UCSD-AML1 (cell line): ENCODE data around the gene TDRD9.

Experiments
- DNase-seq: peaks from one replicate; lab custom pipeline; 2025; ENCODE audit not compliant: unreplicated experiment; lab: John Stamatoyannopoulos, UW

The TDRD9 gene

DNA sequence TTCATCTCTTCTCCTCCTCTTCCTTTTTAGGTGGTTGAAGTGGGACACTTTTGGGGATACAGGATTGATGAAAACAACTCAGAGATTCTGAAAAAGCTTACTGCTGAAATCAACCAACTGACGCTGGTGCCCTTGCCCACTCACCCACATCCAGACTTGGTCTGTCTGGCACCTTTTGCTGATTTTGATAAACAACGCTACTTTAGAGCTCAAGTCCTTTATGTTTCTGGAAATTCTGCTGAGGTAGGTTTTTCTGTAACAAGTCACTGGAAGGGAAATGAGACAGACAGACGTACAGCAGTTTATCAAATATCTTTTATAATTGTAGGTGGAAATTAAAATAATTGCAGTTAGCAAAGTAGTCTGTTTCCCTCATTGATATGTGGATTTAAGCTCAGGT lies 97.3 kb downstream of the TDRD9 start:
- DNase-seq: no peak

DNA sequence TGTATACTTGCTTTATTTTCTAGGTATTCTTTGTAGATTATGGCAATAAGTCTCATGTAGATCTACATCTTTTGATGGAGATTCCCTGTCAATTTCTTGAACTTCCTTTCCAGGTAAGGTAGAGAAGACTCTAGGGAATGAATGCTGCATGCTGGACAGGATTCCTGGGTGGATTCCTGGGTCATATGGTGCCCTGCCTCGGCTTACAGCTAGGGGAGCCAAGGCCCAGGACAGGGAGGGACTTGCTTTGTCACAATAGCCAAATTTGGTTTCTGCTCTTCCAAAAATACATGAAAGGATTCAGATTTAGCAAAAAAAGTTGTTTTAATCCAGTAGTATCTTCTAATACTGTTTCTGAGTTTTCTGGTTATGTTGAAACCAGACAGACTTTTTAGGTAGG lies 97.8 kb downstream of the TDRD9 start:
- DNase-seq: no peak

DNA sequence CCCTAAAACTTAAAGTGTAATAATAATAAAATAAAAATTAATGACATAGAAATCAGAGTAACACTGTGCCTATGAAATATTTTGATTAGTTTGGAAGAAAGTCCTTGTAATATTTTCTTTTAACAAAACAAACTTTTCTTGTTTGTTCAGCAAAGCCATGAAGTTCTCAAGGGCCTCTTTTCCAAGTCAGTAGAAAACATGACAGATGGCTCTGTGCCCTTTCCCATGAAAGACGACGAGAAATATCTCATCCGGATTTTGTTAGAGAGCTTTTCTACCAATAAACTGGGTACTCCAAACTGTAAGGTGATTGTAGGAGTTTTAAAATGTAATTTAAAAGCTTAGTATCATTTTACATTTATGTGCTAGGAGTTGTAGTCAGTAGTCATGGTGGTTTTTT lies 102.7 kb downstream of the TDRD9 start:
- no peak for DNase-seq

DNA sequence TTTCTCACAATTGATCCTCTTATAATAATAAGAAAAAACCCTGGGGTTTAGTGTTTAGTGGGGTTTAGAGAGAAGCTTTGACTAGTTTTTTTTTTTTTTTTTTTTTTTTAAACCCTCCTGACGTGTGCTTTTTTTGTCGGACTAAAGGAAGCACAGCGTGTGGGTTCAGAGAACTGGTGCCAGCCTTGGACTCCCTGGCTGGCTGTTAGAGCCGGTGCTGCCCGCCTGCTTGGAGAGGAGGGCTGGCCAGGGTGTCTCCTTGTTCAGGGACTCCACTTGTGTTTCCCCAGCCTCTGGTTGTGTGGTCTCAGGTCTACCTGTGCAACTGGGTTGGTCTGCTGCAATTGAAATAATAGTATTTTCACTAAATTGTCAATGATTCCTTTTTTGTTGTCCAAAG lies 103.1 kb downstream of the TDRD9 start:
- no peak for DNase-seq

DNA sequence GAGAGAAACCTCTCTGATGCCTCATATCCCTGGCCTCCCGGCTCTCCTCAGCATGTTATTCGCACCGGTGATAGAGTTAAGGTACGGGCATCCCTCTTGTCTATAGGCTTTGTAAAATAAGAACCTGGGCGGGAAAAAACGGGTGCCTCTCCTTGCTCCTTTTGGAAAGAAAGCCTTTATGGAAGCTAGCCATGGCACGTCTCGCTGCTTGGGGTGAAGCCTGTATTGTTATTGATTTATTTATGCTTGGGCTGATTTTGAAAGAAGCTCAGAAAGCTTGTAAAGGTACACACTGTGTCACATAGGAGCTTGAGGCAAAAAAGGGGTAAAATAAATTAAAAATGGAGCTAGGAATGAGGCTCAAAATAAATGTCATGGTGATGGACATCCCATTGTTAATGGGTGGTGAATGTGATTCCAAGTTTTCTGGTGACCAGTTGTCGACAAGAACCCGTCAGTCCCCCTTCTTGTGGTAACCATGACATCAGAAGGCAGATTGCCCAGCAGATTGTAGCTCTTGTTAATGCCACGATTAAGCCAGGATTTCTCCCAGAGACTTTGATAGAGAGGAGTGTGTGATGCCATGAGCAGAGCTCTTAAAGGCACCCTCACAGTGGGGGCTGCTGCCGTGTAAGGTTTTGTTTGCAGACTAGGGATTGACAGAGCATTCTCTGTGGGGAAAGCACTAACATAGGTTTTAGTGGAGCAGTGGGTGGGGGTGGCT lies 106.9 kb downstream of the TDRD9 start:
- DNase-seq: no peak

DNA sequence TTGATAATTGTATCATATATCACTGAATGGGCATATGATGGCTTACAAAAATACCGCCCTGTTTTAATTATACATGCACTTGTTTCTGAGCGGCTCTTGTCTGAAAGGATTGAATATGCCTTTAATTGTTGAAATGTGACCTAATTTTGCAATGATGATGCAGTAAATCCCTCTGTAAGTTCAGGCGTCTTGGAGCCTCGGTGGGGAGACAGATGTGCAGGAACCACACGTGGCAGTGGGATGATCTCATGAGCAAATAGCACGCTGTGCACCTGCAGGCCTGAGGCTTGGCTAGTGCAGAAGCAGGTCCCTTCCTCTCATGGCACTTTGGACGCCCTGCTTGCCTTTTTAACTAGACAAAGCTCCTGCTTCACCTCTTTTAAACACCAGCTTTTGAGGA lies 108.0 kb downstream of the TDRD9 start:
- no peak for DNase-seq

DNA sequence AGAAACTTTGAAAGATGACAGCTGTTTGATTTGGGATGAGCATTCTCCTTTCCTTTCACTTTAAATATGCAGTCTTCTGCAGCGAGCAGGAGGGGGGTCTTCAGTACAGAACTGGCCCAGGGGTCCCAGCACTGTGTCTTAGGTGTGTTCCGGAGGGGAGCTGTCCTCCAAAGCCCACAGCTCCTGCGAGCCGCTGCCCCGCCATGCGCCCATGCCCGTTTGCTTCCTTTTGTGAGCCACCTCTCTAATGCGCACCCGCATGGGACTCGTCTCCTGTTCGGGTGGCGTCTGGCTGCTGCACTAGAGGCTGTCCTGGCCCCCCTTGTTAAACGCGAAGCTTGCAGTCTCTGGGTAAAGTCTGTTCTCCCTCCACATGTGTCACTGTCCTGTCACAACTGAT lies 108.8 kb downstream of the TDRD9 start:
- no peak for DNase-seq

DNA sequence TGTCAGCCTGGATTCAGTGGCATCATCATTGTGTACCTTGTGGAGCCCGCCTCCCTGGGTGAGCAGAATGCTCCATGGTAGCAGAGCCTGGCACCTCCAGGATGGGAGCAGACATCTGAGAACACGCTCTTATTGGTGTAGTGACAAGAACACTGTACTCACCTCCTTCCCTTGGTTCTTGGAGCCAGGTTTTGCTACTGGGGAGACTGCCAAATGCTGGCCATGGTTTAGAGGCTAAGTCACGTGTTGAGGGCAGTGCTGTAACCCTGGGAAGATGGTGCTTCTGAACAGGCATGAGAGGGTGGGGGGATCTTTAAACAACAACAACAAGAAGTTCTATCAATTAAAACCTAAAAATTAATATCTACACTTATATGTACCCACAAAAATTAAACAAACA lies 109.6 kb downstream of the TDRD9 start:
- no peak for DNase-seq

DNA sequence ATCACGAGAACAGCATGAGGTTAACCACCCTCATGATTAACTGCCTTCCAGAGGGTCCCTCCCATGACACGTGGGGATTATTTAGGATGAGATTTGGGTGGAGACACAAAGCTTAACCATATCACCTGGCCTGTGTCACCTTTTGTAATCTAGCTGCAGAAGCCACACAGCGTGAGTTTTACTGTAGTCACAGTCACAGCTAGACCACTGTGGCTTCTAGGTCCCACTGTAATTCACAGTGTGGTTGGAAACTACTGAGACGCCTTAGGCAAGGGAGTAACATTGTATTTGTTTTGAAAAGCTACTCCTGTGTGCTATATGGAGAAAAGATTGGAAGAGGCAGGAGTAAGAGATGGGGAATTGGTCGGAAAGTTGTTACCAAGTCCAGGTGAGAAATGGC lies 111.0 kb downstream of the TDRD9 start:
- no peak for DNase-seq

DNA sequence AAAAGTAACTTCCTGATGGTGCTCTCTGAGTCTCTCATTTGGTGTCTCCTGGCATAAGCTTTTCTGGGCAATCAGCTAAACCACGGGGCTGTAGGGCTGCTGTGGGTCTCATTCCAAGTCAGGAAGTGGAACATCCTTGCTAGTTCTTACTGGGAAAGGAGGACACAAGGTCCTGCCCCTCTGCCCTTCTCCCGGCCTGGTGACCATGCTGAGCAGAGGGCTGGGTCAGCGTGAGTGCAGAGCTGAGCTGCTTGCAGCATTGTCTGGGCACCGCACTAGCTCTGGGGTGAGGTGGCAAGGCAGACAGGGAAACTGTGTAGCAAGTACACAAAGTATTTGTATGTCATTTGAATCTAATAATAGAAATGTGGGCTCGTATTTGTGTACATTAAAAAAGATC lies 112.3 kb downstream of the TDRD9 start:
- DNase-seq: no peak

DNA sequence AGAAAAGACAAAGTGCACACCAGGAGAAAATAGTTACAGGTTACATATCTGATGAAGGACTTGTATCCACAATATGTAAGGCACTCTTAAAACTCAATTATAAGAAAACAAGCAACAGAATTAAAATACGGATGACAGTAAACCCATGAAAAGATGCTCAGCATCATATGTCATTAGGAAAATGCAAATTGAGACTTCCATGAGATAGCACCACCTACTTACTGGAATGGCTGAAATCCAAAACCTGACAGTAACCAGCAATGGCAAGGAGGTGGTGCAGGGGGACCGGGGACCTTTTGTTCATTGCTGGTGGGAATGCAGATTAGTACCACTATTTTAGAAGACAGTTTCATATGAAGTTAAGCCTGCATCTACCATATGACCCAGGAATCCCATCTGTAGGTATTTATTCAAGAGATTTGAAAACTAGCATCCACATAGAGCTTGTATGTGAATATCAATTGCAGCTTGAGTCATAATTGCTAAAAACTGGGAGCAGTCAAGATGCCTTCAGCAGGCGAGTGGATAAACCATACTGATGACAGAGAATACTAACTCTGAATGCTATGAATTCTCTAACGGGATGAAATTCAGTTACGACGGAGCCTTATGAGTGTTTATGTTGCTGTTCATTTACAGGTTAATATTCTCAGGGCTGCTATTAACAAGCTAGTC lies 113.3 kb downstream of the TDRD9 start:
- DNase-seq: no peak

DNA sequence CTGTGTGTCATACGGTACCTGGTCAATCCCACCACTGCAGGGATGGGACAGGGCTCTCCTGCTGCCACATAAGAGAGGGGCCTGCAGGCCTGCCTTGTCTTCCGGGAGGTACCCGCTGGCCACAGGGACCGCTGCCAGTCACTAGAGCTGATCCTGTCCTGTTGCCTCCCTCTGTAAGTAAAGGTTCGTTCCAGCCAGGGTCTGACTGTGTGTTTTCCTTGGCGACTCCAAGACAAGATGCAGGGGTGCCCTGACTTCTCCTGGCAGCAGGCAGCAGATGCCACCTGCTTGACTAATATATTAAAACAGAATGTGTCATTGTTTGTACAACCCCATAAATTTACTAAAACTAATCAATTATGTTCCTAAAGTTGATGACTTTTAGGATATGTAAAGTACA lies 115.8 kb downstream of the TDRD9 start:
- no peak for DNase-seq

DNA sequence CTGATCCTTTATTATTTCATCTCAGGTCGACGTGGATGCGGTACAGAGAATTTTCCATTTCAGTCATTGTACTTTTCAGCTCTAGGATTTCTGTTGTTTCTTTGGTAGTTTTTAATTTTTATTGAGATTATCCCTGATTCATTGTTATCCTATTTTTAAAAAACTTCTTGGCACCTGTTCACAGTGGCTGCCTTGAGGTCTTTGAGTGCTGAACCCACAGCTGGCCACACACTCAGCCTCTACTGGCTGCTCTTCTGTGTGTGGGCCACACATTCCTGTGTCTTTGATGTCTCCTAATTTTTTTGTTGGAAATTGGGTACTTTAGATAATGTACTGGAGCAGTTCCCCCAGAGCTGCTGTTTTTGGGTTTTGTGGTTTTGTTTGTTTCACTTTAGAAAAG lies 119.5 kb downstream of the TDRD9 start:
- DNase-seq: no peak

DNA sequence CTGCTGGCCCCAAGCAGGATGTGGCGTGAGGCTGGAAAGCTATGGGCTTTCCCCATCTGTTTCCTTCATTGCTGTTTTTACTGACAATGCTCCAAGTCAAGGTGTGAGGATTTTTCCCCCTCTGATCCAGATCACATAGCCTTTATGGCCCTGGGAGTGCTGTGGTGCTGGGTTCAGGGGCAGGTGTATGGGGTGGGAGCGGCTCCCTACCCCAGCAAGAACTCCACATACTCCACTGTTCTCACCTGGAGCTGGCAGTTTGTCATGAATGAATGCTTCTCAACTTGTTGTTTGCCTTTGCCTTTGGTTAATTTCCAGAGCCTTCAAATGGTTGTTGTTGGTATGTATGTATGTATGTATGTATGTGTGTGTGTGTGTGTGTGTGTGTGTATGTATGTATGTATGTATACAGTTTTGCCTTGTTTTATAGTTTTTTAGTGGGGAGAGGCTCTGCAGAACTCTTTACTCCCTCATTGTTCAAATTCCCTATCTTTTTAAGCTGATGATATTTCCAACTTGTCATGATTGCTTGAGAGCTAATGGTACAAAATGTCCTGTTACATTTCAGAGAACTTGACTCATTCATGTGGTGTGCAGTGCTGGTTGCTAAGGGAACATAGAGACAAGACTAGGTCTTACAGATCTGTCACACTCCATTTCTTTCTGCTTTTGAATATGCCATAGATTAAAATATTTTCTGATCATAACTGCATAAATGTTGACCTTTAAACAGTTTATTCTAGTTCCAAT lies 120.7 kb downstream of the TDRD9 start:
- DNase-seq: peak; percentile 40

DNA sequence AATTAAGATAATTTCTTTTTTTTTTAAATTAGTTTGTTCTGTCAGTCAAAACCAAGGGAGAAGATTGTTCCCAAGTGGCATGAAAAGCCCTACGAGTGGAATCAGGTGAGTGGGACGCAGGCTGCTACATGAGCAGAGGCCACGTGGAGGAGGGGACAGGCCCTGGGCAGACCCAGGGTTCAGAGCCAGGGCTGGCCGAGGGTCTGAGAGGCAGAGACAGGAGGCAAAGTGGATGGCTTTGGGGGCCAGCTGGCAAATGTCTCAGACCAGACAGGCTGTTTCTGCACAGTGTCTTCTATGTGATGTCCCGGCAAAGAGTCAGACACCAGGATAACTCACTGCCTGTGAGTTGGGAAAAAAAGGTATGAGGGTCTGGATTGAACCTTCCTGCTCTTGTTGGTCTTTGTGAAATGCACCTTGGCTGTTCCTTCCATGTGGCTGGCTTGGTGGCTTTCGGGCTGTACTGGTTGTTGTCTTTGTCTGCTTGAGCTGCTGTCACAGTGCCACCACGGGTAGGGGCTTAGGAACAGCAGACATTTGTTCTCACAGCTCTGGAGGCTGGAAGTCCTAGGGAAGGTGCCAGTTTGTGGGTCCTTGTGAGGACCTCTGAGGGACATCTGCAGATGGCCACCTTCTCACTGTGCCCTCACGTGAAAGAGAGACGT lies 121.5 kb downstream of the TDRD9 start:
- no peak for DNase-seq

DNA sequence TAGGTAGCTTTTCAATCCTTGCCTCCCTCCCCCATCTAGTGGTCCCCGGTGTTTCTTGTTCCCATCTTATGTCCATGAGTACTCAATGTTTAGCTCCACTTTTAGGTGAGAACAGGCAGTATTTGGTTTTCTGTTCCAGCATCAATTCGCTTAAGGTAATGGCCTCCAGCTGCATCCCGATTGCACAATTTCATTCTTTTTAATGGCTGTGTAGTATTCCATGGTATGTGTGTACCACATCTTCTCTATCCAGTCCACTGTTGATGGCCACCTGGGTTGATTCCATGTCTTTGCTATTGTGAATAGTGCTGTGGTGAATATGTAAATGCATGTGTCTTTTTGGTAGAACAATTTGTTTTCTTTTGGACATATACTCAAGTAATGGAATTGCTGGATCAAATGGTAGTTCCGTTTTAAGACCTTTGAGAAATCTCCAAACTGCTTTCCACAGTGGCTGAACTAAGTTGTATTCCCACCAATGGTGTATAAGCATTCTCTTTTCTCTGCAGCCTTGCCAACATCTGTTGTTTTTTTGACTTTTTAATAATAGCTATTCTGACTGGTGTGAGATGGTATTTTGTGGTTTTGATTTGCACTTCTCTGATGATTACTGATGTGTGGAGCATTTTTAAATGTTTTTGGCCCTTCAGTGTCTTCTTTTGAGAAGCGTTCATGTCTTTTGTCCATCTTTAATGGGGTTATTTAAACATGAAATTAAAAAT lies 123.0 kb downstream of the TDRD9 start:
- no peak for DNase-seq

DNA sequence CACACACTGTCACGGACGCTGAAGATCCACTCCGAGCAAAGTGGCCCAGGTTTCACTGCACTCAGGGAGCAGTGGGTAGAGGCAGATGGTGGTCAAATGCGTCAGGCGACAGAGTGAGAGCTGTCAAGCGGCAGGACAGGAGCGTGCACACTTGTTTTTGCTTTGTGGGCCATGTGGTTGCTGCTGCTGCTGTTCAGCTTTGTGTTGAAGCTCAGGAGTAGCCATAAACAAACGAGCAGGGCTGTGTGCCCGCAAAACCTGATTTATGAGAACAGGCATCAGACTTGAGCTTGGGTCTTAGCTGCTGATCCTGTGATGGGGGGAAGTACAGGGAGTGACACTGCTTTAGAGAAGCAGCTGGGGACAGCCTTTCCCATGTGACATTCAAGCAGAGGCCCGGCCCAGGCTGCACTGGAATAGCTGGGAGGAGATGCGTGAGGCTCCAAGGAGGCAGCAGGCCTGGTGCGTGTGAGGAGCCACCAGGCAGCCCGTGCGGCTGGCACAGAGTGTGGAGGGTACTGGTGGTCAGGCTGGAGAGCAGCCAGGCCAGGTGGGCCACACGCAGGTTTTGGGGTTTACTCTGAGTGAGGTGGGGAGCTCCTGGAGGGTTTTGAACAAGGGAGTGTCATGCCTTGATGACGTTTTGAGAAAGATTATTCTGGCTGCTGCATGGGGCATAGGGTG lies 126.1 kb downstream of the TDRD9 start:
- no peak for DNase-seq

DNA sequence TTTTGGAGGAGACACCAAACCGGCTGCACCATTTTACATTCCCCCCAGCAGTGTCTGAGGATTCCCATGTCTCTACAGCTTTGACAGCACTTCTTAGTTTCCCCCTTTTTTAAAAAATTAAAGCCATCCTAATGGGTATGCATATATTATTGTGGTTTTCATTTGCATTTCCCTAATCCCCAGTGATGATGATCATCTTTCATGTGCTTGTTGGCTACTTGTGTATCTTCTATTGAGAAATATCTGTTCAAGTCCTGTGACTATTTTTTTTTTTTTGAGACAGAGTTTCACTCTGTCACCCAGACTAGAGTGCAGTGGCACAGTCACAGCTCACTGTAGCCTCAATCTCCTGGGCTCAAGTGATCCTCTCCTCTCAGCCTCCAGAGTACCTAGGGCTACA lies 134.0 kb downstream of the TDRD9 start:
- no peak for DNase-seq

DNA sequence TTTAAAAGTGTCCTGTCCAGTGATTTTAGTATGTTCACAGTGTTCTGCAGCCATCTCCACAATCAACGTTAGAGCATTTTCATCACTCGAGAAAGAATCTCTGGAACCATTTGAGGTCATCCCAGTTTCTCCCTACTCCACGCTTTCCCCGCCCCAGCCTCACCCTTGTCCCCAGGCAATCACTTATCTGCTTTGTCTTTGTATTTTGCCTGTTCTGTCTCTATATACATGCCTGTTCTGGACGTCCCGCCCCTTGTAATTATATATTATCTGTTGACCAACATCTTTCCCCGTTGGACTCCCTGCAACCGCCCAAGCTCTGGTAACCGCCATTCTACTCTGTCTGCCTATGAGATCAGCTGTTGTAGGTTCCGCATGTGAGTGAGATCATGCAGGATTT lies 135.7 kb downstream of the TDRD9 start:
- DNase-seq: no peak

DNA sequence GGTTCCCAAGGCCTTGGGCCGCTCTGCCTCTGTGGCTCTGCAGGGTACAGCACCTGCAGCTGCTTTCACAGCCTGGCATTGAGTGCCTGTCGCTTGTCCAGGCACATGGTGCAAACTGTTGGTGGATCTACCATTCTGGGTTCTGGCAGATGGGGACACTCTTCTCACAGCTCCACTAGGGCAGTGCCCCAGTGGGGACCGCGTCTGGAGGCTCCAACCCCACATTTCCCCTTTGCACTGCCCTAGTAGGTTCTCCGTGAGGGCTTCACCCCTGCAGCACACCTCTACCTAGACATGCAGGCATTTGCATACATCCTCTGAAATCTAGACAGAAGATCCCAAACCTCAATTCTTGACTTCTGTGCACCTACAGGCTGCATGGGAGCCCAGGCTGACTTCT lies 138.0 kb downstream of the TDRD9 start:
- no peak for DNase-seq
